HepG2 (cell line): ENCODE results near the gene CIAO3. TPM values are rescaled to one million over a fixed set of nuclear protein-coding genes. Genes with fewer than 3 reads are reported as not detected.
A peak's percentile ranks its signal among the peaks of the same experiment; 100 is the strongest.

ENCODE experiments used
- ARID4A ChIP-seq: sonication (generic); formaldehyde crosslinking; IDR thresholded peaks from 2 replicates; pipeline ENCODE4 v1.5.0; 2020; ENCODE audit warnings: mild to moderate bottlenecking, missing genetic modification reagents, borderline replicate concordance
- HDAC1 ChIP-seq: sonication (generic); formaldehyde crosslinking; IDR thresholded peaks from 2 replicates; pipeline ENCODE4 v1.5.1; 2020; ENCODE audit warnings: mild to moderate bottlenecking, missing genetic modification reagents
- HINFP ChIP-seq: sonication (generic); formaldehyde crosslinking; IDR thresholded peaks from 2 replicates; pipeline ENCODE4 v1.4.0; 2020; ENCODE audit warnings: low read depth, mild to moderate bottlenecking, missing genetic modification reagents
- HNRNPLL ChIP-seq: fragments of 200-400 bp; formaldehyde crosslinking; IDR thresholded peaks from 2 replicates; pipeline ENCODE4 v1.6.1; 2017; ENCODE audit warnings: mild to moderate bottlenecking, low read depth, low read length; ENCODE audit not compliant: poor library complexity, severe bottlenecking
- IRF9 ChIP-seq: sonication (generic); formaldehyde crosslinking; IDR thresholded peaks from 2 replicates; pipeline ENCODE4 v1.8.0; 2022; ENCODE audit warnings: missing genetic modification reagents, mild to moderate bottlenecking, borderline replicate concordance
- MXI1 ChIP-seq: IDR thresholded peaks from 3 replicates; pipeline ENCODE4 v1.6.1; 2012; ENCODE audit warnings: low read depth, low read length, inconsistent platforms, borderline replicate concordance
- NFYB ChIP-seq: sonication (generic); formaldehyde crosslinking; IDR thresholded peaks from 2 replicates; pipeline ENCODE4 v1.4.0; 2020; ENCODE audit warnings: missing genetic modification reagents
- NR2C2 ChIP-seq: sonication (generic); formaldehyde crosslinking; IDR thresholded peaks from 2 replicates; pipeline ENCODE4 v1.4.0; 2020; ENCODE audit warnings: missing genetic modification reagents, mild to moderate bottlenecking, moderate library complexity, borderline replicate concordance
- SP1 ChIP-seq, 2 experiments: fragments of 450-650 bp in 1 of 2; sonication (generic) in 1 of 2; formaldehyde crosslinking in 1 of 2; IDR thresholded peaks; 2 replicates each; pipeline versions ENCODE4 v1.4.0 to v1.6.1; 2016 to 2020; ENCODE audit warnings: missing genetic modification reagents in 1 of 2
- TMF1 ChIP-seq: sonication (generic); formaldehyde crosslinking; IDR thresholded peaks from 2 replicates; pipeline ENCODE4 v1.8.1; 2022; ENCODE audit warnings: low read depth, missing genetic modification reagents
- ZBTB14 ChIP-seq: sonication (generic); formaldehyde crosslinking; IDR thresholded peaks from 2 replicates; pipeline ENCODE4 v1.4.0; 2020; ENCODE audit warnings: missing genetic modification reagents
- ZNF160 ChIP-seq: sonication (generic); formaldehyde crosslinking; IDR thresholded peaks from 2 replicates; pipeline ENCODE4 v1.8.0; 2022; ENCODE audit warnings: mild to moderate bottlenecking, inconsistent platforms, missing genetic modification reagents
- ZNF329 ChIP-seq: sonication (generic); formaldehyde crosslinking; IDR thresholded peaks from 2 replicates; pipeline ENCODE4 v1.9.0; 2021; ENCODE audit warnings: low read depth, mild to moderate bottlenecking, missing genetic modification reagents
- ZNF530 ChIP-seq: sonication (generic); formaldehyde crosslinking; IDR thresholded peaks from 2 replicates; pipeline ENCODE4 v1.5.0; 2020; ENCODE audit warnings: low read depth, mild to moderate bottlenecking, missing genetic modification reagents
- ZNF724P ChIP-seq: sonication (generic); formaldehyde crosslinking; IDR thresholded peaks from 2 replicates; pipeline ENCODE4 v1.8.0; 2022; ENCODE audit warnings: missing genetic modification reagents, borderline replicate concordance
- polyA plus RNA-seq, 8 experiments: library from polyadenylated mRNA; depleted of rRNA in 3 of 8; stranded (reverse) in 7 of 8; unstranded in 1 of 8; fragments of >200 nt; fragmentation: Illumina TruSeq in 4 of 8; extraction: Trizol in 4 of 8; gene quantifications; 2 replicates each; pipeline versions ENCODE4 v1.2.1 to v1.2.3, GENCODE V29; 2011 to 2016; ENCODE audit warnings: low read depth in 4 of 8, missing spikeins in 1 of 8, mixed read lengths in 1 of 8; ENCODE audit not compliant: insufficient read depth in 1 of 8
- total RNA-seq, 5 experiments: library from RNA; depleted of rRNA; stranded (reverse); fragments of >200 nt; fragmentation: Illumina TruSeq; extraction: Trizol; gene quantifications; 2 replicates each; pipeline ENCODE4 v1.2.3, GENCODE V29; 2016; ENCODE audit warnings: low read depth in 1 of 5
- TF ChIP-seq, protein P1 (sequence below), 2 experiments: fragments of 450-650 bp in 1 of 2; sonication (generic) in 1 of 2; formaldehyde crosslinking; IDR thresholded peaks; 2 replicates each; pipeline versions ENCODE4 v1.5.0 to v1.8.0; 2020 to 2022; ENCODE audit warnings: mild to moderate bottlenecking in 1 of 2, missing genetic modification reagents in 1 of 2
- TF ChIP-seq, protein P2 (sequence below): sonication (generic); formaldehyde crosslinking; IDR thresholded peaks from 2 replicates; pipeline ENCODE4 v1.5.0; 2020; ENCODE audit warnings: missing genetic modification reagents

CIAO3 gene
- total and polyA plus RNA-seq, 2 of the 13 experiments (the other 11 are each of a cell fraction or from before 2014, with no cell fraction given), result 21.7 to 25.0 TPM

DNA sequence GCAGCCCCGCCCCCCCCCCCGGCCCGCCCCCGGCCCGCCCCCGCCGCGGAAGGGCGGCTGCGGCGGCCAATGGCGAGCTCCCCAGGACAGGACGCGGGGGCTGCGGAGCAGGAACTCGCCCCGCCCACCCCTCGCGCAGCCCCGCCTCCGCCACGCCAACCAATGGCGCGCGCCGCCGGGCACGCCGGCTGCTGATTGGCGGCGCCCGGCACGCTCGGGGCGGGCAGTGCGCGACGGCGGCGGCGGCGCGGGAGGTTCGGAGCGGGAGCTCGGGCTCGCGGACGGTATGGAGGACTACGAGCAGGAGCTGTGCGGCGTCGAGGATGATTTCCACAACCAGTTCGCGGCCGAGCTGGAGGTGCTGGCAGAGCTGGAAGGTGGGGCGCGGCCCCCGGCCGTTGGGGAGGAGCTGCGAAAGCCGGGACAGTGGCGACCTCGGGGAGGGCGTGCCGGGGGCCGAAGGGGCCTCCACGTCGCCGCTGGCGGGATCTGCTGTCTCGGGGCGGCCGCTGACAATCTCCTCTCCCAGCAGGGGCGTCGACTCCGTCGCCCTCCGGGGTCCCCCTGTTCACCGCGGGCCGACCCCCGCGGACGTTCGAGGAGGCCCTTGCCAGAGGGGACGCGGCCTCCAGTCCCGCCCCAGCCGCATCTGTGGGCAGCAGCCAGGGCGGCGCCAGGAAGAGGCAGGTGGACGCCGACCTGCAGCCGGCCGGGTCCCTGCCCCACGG lies 47.8 kb upstream of the CIAO3 start, which contains the start of gene CHTF18 (continued):
- TF ChIP-seq ARID4A (CRISPR knock-in tag) (peak; percentile 88), HDAC1 (CRISPR knock-in tag) (peak; percentile 93), HNRNPLL (peak; percentile 4), IRF9 (CRISPR knock-in tag) (peak; percentile 47; the same call in 1 of the 2 replicates), ZNF160 (CRISPR knock-in tag) (no peak), ZNF724P (0 out of 2 replicates have a peak, but pooled peaks have one; percentile 34), TMF1 (0 out of 2 replicates have a peak, but pooled peaks have one; percentile 17), NR2C2 (CRISPR knock-in tag) (0 out of 2 replicates have a peak, but pooled peaks have one; percentile 23), NFYB (CRISPR knock-in tag) (peak; percentile 70), HINFP (CRISPR knock-in tag) (peak; percentile 100), MXI1 (peak; percentile 87; the same call in 1 of the 3 replicates), ZNF329 (CRISPR knock-in tag) (0 out of 2 replicates have a peak, but pooled peaks have one; percentile 50), ZBTB14 (peak; percentile 11; the same call in 1 of the 2 replicates), SP1 (IDR thresholded peaks at IDR 0.05) (no peak), SP1 (CRISPR knock-in tag; IDR thresholded peaks at IDR 0.05) (peak; percentile 78), ZNF530 (0 out of 2 replicates have a peak, but pooled peaks have one; percentile 43)
- TF ChIP-seq, protein P1, sequence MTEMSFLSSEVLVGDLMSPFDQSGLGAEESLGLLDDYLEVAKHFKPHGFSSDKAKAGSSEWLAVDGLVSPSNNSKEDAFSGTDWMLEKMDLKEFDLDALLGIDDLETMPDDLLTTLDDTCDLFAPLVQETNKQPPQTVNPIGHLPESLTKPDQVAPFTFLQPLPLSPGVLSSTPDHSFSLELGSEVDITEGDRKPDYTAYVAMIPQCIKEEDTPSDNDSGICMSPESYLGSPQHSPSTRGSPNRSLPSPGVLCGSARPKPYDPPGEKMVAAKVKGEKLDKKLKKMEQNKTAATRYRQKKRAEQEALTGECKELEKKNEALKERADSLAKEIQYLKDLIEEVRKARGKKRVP (CRISPR knock-in tag; IDR thresholded peaks at IDR 0.05), result no peak
- TF ChIP-seq, protein P2, sequence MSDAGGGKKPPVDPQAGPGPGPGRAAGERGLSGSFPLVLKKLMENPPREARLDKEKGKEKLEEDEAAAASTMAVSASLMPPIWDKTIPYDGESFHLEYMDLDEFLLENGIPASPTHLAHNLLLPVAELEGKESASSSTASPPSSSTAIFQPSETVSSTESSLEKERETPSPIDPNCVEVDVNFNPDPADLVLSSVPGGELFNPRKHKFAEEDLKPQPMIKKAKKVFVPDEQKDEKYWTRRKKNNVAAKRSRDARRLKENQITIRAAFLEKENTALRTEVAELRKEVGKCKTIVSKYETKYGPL (CRISPR knock-in tag), result no peak
